Measurements from ENCODE around the gene EGFLAM. TPM values are rescaled to one million over a fixed set of nuclear protein-coding genes. Genes with fewer than 3 reads are reported as not detected.
A peak's percentile ranks its signal among the peaks of the same experiment; 100 is the strongest.

The EGFLAM gene
- total RNA-seq, 1 donor from 2014 or later: 2.1 TPM

- Histone ChIP-seq H3K9me3 (no peaks in the 10 kb centered on the region), H3K36me3 (no peaks in the 10 kb centered on the region), H3K27me3 (peaks cover 4% of the 10 kb centered on the region), H3K27ac (no peak overlapping the region), H3K4me3 (no peak overlapping the region), H3K4me1 (peaks cover 47% of the 10 kb centered on the region)
- no peak for TF ChIP-seq CTCF (IDR thresholded peaks at IDR 0.05)
- ATAC-seq (no peak), DNase-seq (no peak)
- intact Hi-C loops (cut with DNase I): no loop called here
Observed at GRCh38 chr5:38465061-38465460, 206.7 kb downstream of the EGFLAM start.

- intact Hi-C loops (cut with DNase I): no loop called here
- Histone ChIP-seq H3K36me3 (no peaks in the 10 kb centered on the region), H3K27me3 (peaks cover 4% of the 10 kb centered on the region), H3K4me3 (no peak overlapping the region), H3K9me3 (no peaks in the 10 kb centered on the region), H3K27ac (peak overlapping the region; percentile 86), H3K4me1 (peaks cover 47% of the 10 kb centered on the region)
- TF ChIP-seq CTCF (IDR thresholded peaks at IDR 0.05): no peak
- no peak for ATAC-seq
- DNase-seq: no peak
Observed at GRCh38 chr5:38465702-38466423, 207.5 kb downstream of the EGFLAM start.

GRCh38 chr5:38466424-38467189 is 208.2 kb downstream of the EGFLAM start:
- DNase-seq (peak; percentile 80), ATAC-seq (peak; percentile 51)
- peak overlapping the region; percentile 86 for H3K27ac ChIP-seq
- H3K27me3 ChIP-seq: peaks cover 4% of the 10 kb centered on the region
- intact Hi-C loops (cut with DNase I): no loop called here
- no peak for TF ChIP-seq CTCF (IDR thresholded peaks at IDR 0.05)
- H3K9me3 ChIP-seq: no peaks in the 10 kb centered on the region
- H3K4me1 ChIP-seq: peaks cover 47% of the 10 kb centered on the region
- H3K4me3 ChIP-seq: no peak overlapping the region
- H3K36me3 ChIP-seq: no peaks in the 10 kb centered on the region

- ATAC-seq (peak; percentile 60), DNase-seq (peak; percentile 75)
- H3K4me3 ChIP-seq: no peak overlapping the region
- H3K9me3 ChIP-seq: no peaks in the 10 kb centered on the region
- peaks cover 47% of the 10 kb centered on the region for H3K4me1 ChIP-seq
- peaks cover 4% of the 10 kb centered on the region for H3K27me3 ChIP-seq
- H3K27ac ChIP-seq: peak overlapping the region; percentile 86
- TF ChIP-seq CTCF (IDR thresholded peaks at IDR 0.05): no peak
- H3K36me3 ChIP-seq: no peaks in the 10 kb centered on the region
- intact Hi-C loops (cut with DNase I): no loop called here
Observed at GRCh38 chr5:38467353-38468040, 209.1 kb downstream of the EGFLAM start.

- Histone ChIP-seq H3K27me3 (peaks cover 4% of the 10 kb centered on the region), H3K4me3 (no peak overlapping the region), H3K27ac (peak overlapping the region; percentile 86), H3K36me3 (no peaks in the 10 kb centered on the region), H3K9me3 (no peaks in the 10 kb centered on the region), H3K4me1 (peaks cover 47% of the 10 kb centered on the region)
- intact Hi-C loops (cut with DNase I): no loop called here
- DNase-seq: no peak
- ATAC-seq: no peak
- no peak for TF ChIP-seq CTCF (IDR thresholded peaks at IDR 0.05)
Observed at GRCh38 chr5:38468202-38468673, 209.9 kb downstream of the EGFLAM start.
